Measurements from ENCODE around the gene MED12L.

The MED12L gene

DNA sequence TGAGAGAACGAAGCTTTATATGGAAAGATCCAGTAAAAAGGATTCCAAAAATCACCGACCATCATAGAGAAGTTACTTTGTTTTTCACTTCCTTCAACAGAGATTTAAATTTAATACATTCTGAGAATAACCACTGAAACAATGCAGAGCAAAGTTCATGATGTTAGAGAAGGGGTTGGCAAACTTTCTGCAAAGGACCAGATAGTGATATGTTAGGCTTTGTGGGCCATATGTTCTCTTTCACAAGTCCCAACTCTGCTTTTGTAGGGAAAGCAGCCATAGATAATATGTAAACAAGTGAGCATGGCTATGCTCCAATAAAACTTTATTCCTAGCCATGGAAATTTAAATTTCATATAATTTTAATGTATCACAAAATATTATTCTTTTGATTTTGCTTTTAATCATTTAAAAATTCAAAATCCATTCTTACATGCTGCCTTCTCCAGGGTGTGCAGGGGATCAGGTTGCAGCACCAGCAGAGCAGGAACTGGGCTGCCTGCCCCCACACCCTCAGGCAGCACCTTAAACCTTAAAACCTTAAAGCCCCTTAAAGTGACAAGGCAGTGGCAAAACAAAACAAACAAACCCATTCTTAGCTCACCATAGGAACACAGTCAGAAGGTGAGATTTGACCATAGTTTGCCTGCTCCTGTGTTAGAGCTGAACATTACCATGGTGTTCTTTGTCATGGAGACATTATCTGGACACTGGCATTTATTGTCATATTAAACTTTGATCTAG is 392.3 kb downstream of the MED12L start:
- peak; percentile 54 for DNase-seq

DNA sequence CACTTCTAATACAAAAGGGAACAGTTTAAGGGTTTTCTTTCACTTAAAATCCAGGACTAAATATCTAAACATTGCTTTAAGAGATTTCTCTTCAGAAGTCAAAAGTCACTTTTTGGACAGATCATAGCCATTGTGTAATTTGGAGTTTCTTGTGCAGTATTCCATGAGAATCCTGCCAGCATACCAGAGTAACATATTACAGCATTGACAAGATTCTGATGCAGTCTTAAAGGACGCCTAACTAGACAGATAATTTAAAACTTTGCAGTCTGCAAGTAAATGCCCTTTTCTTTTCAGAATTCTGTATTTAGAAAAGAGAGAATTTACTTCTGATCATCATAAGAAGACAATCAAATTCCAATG is 392.9 kb downstream of the MED12L start:
- DNase-seq, result no peak

DNA sequence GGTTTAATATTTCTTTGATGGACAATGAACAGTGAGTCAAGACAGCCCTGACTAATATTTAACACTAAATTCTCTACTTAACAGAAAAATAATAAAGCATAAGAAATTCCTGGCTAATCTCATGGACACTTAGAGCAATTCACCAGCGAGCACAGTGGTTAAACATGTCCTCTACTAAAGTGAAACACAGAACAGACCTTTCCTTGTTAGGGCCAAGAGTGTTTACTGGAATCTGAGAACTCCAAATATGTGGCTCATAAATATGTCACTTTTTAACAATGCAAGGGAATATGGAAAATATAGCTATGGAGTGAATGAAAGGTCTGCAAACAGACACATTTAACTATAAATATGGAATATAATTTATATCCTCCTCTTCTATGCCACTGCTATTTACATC is 394.0 kb downstream of the MED12L start:
- no peak for DNase-seq

DNA sequence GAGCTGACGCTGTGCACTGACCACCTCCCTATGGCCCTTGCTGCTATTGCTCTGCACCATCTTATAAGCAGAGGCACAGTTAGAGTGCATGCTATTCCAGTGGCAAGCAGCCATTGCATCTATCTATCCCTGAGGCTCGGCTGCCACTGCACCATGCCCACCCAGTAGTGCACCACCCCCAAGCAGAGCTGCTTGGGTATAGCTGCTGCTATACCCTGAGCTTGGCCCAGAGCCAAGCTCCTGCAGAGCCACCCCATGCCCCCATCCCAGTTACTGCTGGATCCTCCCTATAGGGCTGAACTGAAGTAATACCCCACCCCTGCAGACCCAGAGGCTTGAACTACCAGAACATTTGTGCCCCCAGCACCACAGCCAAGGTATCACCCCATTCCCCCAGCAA is 395.0 kb downstream of the MED12L start:
- no peak for DNase-seq

DNA sequence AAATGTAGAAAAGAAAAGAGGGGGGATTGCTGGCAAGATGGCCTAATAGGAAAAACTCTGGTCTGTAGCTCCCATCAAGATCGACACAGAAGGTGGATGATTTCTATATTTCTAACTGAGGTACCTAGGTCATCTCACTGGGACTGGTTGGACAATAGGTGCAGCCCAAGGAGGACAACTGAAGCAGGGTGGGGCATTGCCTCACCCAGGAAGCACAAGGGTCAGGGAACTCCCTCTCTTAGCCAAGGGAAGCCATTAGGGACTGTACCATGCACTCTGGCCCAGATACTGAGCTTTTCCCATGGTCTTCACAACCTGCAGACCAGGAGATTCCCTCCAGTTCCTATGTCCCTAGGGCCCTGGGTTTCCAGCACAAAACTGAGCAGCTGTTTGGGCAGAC is 398.0 kb downstream of the MED12L start:
- no peak for DNase-seq

DNA sequence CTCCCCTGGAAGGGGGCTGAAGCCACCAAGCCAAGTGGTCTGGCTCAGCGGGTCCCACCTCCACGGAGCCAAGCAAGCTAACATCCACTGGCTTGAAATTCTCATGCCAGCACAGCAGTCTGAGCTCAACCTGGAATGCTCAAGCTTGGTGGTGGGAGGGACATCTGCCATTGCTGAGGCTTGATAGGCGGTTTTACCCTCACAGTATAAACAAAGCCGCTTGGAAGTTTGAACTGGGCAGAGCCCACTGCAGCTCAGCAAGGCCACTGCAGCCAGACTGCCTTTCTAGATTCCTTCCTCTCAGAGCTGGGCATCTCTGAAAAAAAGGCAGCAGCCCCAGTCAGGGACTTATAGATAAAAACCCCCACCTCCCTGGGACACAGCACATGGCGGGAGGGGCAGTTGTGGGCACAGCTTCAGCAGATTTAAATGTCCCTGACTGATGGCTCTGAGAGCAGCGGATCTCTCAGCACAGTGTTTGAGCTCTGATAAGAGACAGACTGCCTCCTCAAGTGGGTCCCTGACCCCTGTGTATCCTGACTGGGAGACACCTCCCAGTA is 398.6 kb downstream of the MED12L start:
- DNase-seq, result peak; percentile 57

Measured in islet precursor cell (in vitro differentiated cells).